Gastrocnemius medialis (tissue), 4 donors: ENCODE results near the gene BMPR1B. TPM values are rescaled to one million over a fixed set of nuclear protein-coding genes. Genes with fewer than 3 reads are reported as not detected.

Source experiments
- ATAC-seq, 2 donors: fragments of 150-250 bp; one replicate each; pipeline ENCODE4 v1.9.1; 2016
- DNase-seq, 2 donors: peaks; one replicate each; pipeline ENCODE4 v3.0.0-alpha.2; 2019
- H3K27ac ChIP-seq, 4 donors: fragments of 200-600 bp; sonication (generic); 1 replicate in 1 of 4; 2 replicates in 3 of 4; pipeline ENCODE4 v1.5.1; 2016 to 2018; ENCODE audit warnings: mild to moderate bottlenecking in 2 of 4, moderate library complexity in 1 of 4
- H3K27me3 ChIP-seq, 3 donors: fragments of 200-600 bp; sonication (generic) in 2 of 3; 1 replicate in 1 of 3; 2 replicates in 2 of 3; pipeline versions ENCODE4 v1.5.1 to v1.6.0; 2016 to 2019; ENCODE audit warnings: mild to moderate bottlenecking in 1 of 3, moderate library complexity in 1 of 3
- H3K36me3 ChIP-seq, 2 donors: fragments of 200-600 bp; sonication (generic) in 1 of 2; one replicate each; pipeline ENCODE4 v1.5.1; 2017 to 2018
- H3K4me1 ChIP-seq, 2 donors: fragments of 200-600 bp; sonication (generic) in 1 of 2; one replicate each; pipeline ENCODE4 v1.5.1; 2016 to 2017; ENCODE audit warnings: mild to moderate bottlenecking in 2 of 2
- H3K4me3 ChIP-seq, 4 donors: fragments of 200-600 bp; sonication (generic) in 3 of 4; 1 replicate in 1 of 4; 2 replicates in 3 of 4; pipeline ENCODE4 v1.5.1; 2016 to 2019; ENCODE audit warnings: mild to moderate bottlenecking in 2 of 4
- H3K9me3 ChIP-seq, 3 donors: fragments of 200-600 bp; sonication (generic) in 2 of 3; 1 replicate in 1 of 3; 2 replicates in 2 of 3; pipeline ENCODE4 v1.5.1; 2016 to 2019
- CTCF ChIP-seq, 5 experiments: fragments of 450-650 bp in 3 of 5; fragments of 200-600 bp in 2 of 5; sonication (generic) in 2 of 5; IDR thresholded peaks in 4 of 5; conservative IDR thresholded peaks in 1 of 5; 1 replicate in 4 of 5; 2 replicates in 1 of 5; pipeline ENCODE4 v1.5.1; 2016 to 2019; ENCODE audit warnings: antibody characterized with exemption in 5 of 5, mild to moderate bottlenecking in 3 of 5, moderate library complexity in 3 of 5
- POLR2A ChIP-seq, 2 donors: fragments of 450-650 bp; IDR thresholded peaks; one replicate each; pipeline ENCODE4 v1.6.1; 2017; ENCODE audit warnings: antibody characterized with exemption in 2 of 2, mild to moderate bottlenecking in 2 of 2, moderate library complexity in 2 of 2
- in situ Hi-C, 4 donors: fragments of 200-750 bp; cut with MboI; loops; one replicate each; pipeline versions ENCODE4 v1.15.0 to v1.8.0; 2017; ENCODE audit warnings: low sequenced_read_pairs in 4 of 4
- intact Hi-C: fragments of 100-400 bp; cut with DNase I; formaldehyde crosslinking; loops from one replicate; pipeline ENCODE4 v1.15.1; 2023; ENCODE audit warnings: low total_unique reads
- total RNA-seq, 4 donors: library from RNA; depleted of rRNA; stranded (reverse); fragments of >200 nt; gene quantifications; one replicate each; pipeline versions ENCODE4 v1.1.0 to v1.2.3, GENCODE V29; 2016

Gene BMPR1B
- total RNA-seq, 4 donors from 2014 or later = 0.92 to 6.9 (median 1.7) TPM

- Histone ChIP-seq H3K36me3 (no peaks in the 10 kb centered on the region), H3K27me3 (no peaks in the 10 kb centered on the region), H3K9me3 (no peaks in the 10 kb centered on the region), H3K27ac (no peak overlapping the region), H3K4me3 (no peak overlapping the region), H3K4me1 (no peaks in the 10 kb centered on the region)
- intact Hi-C loops (no loop called here), in situ Hi-C loops (no loop called here)
- DNase-seq (no peak), ATAC-seq (no peak)
- TF ChIP-seq CTCF (IDR thresholded peaks at IDR 0.05 in 4 of 5, conservative IDR thresholded peaks at IDR 0.05 in 1 of 5) (no peak), POLR2A (IDR thresholded peaks at IDR 0.05) (no peak)
These were observed 393.5 kb downstream of the BMPR1B start for GRCh38 chr4:95151255-95151654.

GRCh38 chr4:95153182-95153581 is 395.4 kb downstream of the BMPR1B start:
- Histone ChIP-seq H3K27ac (no peak overlapping the region), H3K4me3 (no peak overlapping the region), H3K9me3 (no peaks in the 10 kb centered on the region), H3K27me3 (no peaks in the 10 kb centered on the region), H3K36me3 (no peaks in the 10 kb centered on the region), H3K4me1 (no peaks in the 10 kb centered on the region)
- TF ChIP-seq POLR2A (IDR thresholded peaks at IDR 0.05) (no peak), CTCF (IDR thresholded peaks at IDR 0.05 in 4 of 5, conservative IDR thresholded peaks at IDR 0.05 in 1 of 5) (no peak)
- ATAC-seq (no peak), DNase-seq (no peak)
- intact Hi-C loops (no loop called here), in situ Hi-C loops (no loop called here)

- H3K27ac ChIP-seq = no peak overlapping the region
- ATAC-seq (peak in 1 of 2 donors; percentile 41), DNase-seq (no peak)
- no peak for TF ChIP-seq POLR2A (IDR thresholded peaks at IDR 0.05)
- TF ChIP-seq CTCF (IDR thresholded peaks at IDR 0.05 in 4 of 5, conservative IDR thresholded peaks at IDR 0.05 in 1 of 5) = peak in 1 of 5 experiments; percentile 38
- intact Hi-C loops (no loop called here), in situ Hi-C loops (no loop called here)
- H3K9me3 ChIP-seq = no peaks in the 10 kb centered on the region
- H3K27me3 ChIP-seq = no peaks in the 10 kb centered on the region
- H3K36me3 ChIP-seq = no peaks in the 10 kb centered on the region
- no peaks in the 10 kb centered on the region for H3K4me1 ChIP-seq
- no peak overlapping the region for H3K4me3 ChIP-seq
These were observed 398.1 kb downstream of the BMPR1B start for GRCh38 chr4:95155759-95156451.

- DNase-seq = no peak
- no peaks in the 10 kb centered on the region for H3K9me3 ChIP-seq
- H3K36me3 ChIP-seq = no peaks in the 10 kb centered on the region
- H3K4me1 ChIP-seq = no peaks in the 10 kb centered on the region
- no peak overlapping the region for H3K27ac ChIP-seq
- TF ChIP-seq CTCF (IDR thresholded peaks at IDR 0.05 in 4 of 5, conservative IDR thresholded peaks at IDR 0.05 in 1 of 5) = no peak
- no peak for TF ChIP-seq POLR2A (IDR thresholded peaks at IDR 0.05)
- intact Hi-C loops (no loop called here), in situ Hi-C loops (no loop called here)
- no peaks in the 10 kb centered on the region for H3K27me3 ChIP-seq
- no peak for ATAC-seq
- H3K4me3 ChIP-seq = no peak overlapping the region
These were observed 398.7 kb downstream of the BMPR1B start for GRCh38 chr4:95156452-95156765.

GRCh38 chr4:95157596-95157995 is 399.8 kb downstream of the BMPR1B start:
- in situ Hi-C loops = no loop called here
- no peaks in the 10 kb centered on the region for H3K36me3 ChIP-seq

More at GRCh38 chr4:95157596-95157995, 399.8 kb downstream of the BMPR1B start:
- TF ChIP-seq POLR2A (IDR thresholded peaks at IDR 0.05) = no peak
- no peak for TF ChIP-seq CTCF (IDR thresholded peaks at IDR 0.05 in 4 of 5, conservative IDR thresholded peaks at IDR 0.05 in 1 of 5)
- Histone ChIP-seq H3K27me3 (no peaks in the 10 kb centered on the region), H3K4me3 (no peak overlapping the region), H3K27ac (no peak overlapping the region), H3K9me3 (no peaks in the 10 kb centered on the region), H3K4me1 (no peaks in the 10 kb centered on the region)
- no peak for DNase-seq
- intact Hi-C loops = no loop called here
- no peak for ATAC-seq
